Measurements from ENCODE around the gene SCGB2A2. TPM values are rescaled to one million over a fixed set of nuclear protein-coding genes. Genes with fewer than 3 reads are reported as not detected.

The SCGB2A2 gene
- total RNA-seq (not detected), polyA plus RNA-seq (not detected)
- long read RNA-seq, donor 1, result 0 reads
- long read RNA-seq, donor 2, result 0 reads

DNA sequence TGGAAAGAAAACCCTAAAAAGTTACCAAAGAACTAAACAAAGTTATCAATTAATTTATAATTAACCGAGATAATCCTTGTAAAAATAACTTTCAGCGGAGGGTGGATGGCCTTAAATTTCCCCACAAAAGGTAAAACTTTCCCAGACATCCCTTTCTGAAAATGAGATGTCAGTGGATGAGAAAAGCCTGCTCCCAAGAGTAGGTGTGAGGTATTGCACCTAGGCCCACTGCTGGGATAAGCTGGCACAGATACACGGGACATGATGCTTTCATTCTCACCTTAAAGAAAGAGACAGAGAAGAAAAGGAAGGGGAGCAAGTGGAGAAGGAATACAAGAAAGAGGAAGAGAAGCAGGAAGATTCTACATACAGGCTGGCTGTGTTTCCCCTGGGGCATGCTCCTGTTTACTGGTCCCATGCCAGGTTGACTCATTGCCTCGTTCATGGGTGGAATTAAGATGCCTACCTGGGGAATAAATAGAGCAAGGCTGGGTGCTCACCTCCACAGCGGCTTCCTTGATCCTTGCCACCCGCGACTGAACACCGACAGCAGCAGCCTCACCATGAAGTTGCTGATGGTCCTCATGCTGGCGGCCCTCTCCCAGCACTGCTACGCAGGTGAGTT, at the start of gene SCGB2A2:
Gene SCGB2A2 (plus strand): TSS at position 505 of the 625 bp plus-strand sequence. CDS start 59 bp downstream, at position 564.
- Histone ChIP-seq H3K27me3 (replicated peaks in 1 of 7) (peaks cover 0 to 8% (median 0%) of the 10 kb centered on the region in 7 donors), H3K9me3 (no peaks in the 10 kb centered on the region), H3K4me3 (no peak within 1 kb of the TSS), H3K27ac (no peak within 1 kb of the TSS), H3K36me3 (no peaks in the 10 kb centered on the region), H3K4me1 (no peaks in the 10 kb centered on the region)
- intact Hi-C loops (cut with DNase I; ENCODE audit: low total_unique reads), result no loop called here
- no peak for DNase-seq
- WGBS, 5 donors, result 73 to 80% (median 77%) methylated on average over 10 of the region's 10 CpGs
- no peak for TF ChIP-seq POLR2AphosphoS5 (IDR thresholded peaks at IDR 0.05)
- TF ChIP-seq, protein P1, sequence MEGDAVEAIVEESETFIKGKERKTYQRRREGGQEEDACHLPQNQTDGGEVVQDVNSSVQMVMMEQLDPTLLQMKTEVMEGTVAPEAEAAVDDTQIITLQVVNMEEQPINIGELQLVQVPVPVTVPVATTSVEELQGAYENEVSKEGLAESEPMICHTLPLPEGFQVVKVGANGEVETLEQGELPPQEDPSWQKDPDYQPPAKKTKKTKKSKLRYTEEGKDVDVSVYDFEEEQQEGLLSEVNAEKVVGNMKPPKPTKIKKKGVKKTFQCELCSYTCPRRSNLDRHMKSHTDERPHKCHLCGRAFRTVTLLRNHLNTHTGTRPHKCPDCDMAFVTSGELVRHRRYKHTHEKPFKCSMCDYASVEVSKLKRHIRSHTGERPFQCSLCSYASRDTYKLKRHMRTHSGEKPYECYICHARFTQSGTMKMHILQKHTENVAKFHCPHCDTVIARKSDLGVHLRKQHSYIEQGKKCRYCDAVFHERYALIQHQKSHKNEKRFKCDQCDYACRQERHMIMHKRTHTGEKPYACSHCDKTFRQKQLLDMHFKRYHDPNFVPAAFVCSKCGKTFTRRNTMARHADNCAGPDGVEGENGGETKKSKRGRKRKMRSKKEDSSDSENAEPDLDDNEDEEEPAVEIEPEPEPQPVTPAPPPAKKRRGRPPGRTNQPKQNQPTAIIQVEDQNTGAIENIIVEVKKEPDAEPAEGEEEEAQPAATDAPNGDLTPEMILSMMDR (IDR thresholded peaks at IDR 0.05 in 8 of 11, conservative IDR thresholded peaks at IDR 0.05 in 3 of 11), result no peak
- TF ChIP-seq POLR2A (IDR thresholded peaks at IDR 0.05), result no peak

DNA sequence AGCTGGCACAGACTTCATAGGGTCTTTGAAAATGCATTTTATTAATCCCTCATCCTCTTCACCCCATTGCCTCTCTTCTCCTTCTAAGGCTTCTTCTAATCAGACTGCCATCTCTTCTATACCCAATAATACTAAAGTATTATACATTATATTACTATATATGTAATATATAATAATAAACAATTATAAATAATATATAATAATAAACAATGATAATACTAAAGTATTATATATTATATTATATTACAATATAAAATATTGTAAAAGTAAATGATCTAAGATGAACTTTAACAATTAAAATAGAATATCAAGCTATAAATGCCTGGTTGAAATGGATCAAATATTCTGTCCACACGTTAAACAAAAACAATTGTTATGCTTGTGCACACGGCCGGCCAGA, 48.5 kb upstream of the SCGB2A2 start:
- TF ChIP-seq POLR2A (IDR thresholded peaks at IDR 0.05) (no peak), POLR2AphosphoS5 (IDR thresholded peaks at IDR 0.05) (no peak)
- TF ChIP-seq, protein P1 (IDR thresholded peaks at IDR 0.05 in 8 of 11, conservative IDR thresholded peaks at IDR 0.05 in 3 of 11), result no peak
- Histone ChIP-seq H3K36me3 (no peaks in the 10 kb centered on the region), H3K4me3 (no peak overlapping the region), H3K27me3 (replicated peaks in 1 of 7) (peaks cover 0 to 6% (median 0%) of the 10 kb centered on the region in 7 donors), H3K27ac (no peak overlapping the region), H3K4me1 (no peaks in the 10 kb centered on the region), H3K9me3 (peaks cover 19 to 47% (median 42%) of the 10 kb centered on the region in 8 donors)
- DNase-seq, result no peak
- intact Hi-C loops (cut with DNase I; ENCODE audit: low total_unique reads), result no loop called here
- 86 to 98% (median 93%) methylated on average over 3 of the region's 3 CpGs for WGBS, 5 donors

DNA sequence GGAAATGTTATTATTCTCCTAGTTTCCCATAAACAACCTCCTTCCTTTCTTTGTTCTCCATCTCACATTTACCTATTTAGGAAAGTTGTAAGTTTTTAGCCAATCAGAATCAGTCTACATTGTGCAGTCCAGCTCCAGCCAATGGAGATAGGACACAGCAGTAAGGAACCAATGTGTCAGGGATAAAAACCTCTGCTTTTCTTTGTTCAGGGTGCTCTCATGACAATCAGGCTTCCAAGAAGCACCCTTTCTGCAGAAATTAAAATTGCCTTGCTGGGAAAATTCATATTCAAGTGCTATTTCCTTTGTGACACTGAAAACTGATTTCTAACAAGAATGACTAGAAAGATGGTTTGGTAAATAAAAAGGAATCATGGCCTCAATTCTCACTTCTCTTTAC, 46.9 kb upstream of the SCGB2A2 start:
- intact Hi-C loops (cut with DNase I; ENCODE audit: low total_unique reads), result no loop called here
- DNase-seq, result no peak
- TF ChIP-seq, protein P1 (IDR thresholded peaks at IDR 0.05 in 8 of 11, conservative IDR thresholded peaks at IDR 0.05 in 3 of 11), result no peak
- TF ChIP-seq POLR2AphosphoS5 (IDR thresholded peaks at IDR 0.05), result no peak
- TF ChIP-seq POLR2A (IDR thresholded peaks at IDR 0.05), result no peak
- no peak overlapping the region for H3K27ac ChIP-seq
- H3K27me3 ChIP-seq (replicated peaks in 1 of 7), result peaks cover 0 to 9% (median 0%) of the 10 kb centered on the region in 7 donors
- no peaks in the 10 kb centered on the region for H3K4me1 ChIP-seq
- H3K4me3 ChIP-seq, result no peak overlapping the region
- no peaks in the 10 kb centered on the region for H3K36me3 ChIP-seq
- peaks cover 19 to 47% (median 42%) of the 10 kb centered on the region in 8 donors for H3K9me3 ChIP-seq

DNA sequence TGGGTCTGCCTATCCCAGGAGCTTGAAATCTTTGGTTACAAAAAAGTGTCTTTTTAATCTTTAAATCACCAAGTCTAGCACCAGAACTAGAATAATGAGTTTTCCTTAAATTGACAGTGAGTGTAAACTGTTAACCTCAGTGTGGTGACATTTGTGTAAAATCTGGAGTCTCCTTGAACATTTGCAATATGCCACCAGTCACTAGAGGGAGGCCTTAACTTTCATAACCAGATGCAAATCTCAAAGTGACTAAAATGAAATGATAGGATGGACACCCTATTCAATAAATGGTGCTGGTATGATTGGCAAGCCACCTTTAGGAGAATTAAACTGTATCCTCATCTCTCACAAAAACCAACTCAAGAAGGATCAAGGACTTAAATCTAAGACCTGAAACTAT, 36.2 kb upstream of the SCGB2A2 start:
- no peak overlapping the region for H3K27ac ChIP-seq
- peaks cover 0 to 29% (median 0%) of the 10 kb centered on the region in 7 donors for H3K27me3 ChIP-seq (replicated peaks in 1 of 7)
- H3K9me3 ChIP-seq, result no peaks in the 10 kb centered on the region
- no peak overlapping the region for H3K4me3 ChIP-seq
- TF ChIP-seq POLR2A (IDR thresholded peaks at IDR 0.05) (no peak), POLR2AphosphoS5 (IDR thresholded peaks at IDR 0.05) (no peak)
- TF ChIP-seq, protein P1 (IDR thresholded peaks at IDR 0.05 in 8 of 11, conservative IDR thresholded peaks at IDR 0.05 in 3 of 11), result no peak
- H3K4me1 ChIP-seq, result no peaks in the 10 kb centered on the region
- no peaks in the 10 kb centered on the region for H3K36me3 ChIP-seq
- intact Hi-C loops (cut with DNase I; ENCODE audit: low total_unique reads), result no loop called here
- no peak for DNase-seq

All from spleen (tissue), 13 donors.